Measurements from ENCODE around the gene RFPL3.

Gene RFPL3

GRCh38 chr22:32322986-32323385 lies 34.7 kb upstream of the RFPL3 start:
- TF ChIP-seq EZH2 (IDR thresholded peaks at IDR 0.05; ENCODE audit: borderline replicate concordance, low read depth, low read length, severe bottlenecking) (no peak), CTCF (IDR thresholded peaks at IDR 0.05; ENCODE audit: borderline replicate concordance, extremely low read depth, low read length, poor library complexity, severe bottlenecking) (no peak)

DNA sequence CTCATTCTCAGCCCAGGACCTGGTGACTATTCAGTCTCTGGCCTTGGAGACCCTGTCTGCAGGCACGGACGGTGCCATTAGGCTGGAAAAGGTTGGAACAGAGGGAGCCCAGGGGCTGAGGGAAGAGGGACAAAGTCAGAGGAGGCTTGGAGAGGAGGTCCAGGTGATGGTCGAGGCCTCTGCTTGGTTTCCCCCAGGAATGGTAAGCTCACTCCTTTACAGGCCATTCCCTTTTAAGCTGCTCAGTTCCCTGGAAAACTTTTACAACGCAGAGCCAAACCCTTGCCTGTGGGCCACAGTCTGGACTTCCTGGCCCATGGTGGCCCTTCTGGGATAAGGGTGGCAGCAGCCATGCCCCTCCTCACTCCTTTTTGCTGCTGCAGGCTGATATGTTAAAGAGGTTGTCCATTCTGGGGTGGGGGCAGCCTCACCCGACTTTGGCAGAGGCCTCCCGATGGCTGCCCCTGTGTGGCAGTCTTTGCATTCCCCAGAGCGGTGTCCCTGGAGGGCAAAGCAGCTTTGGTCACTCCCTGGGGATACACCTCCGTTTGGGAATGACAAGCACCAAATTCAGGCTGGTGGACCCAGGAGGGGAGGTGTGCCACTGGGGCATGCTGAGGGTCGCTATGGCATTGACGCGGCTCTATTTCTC lies 34.0 kb upstream of the RFPL3 start:
- H4K20me1 ChIP-seq (ENCODE audit: insufficient read depth, low read length), result no peaks in the 10 kb centered on the region
- no peak overlapping the region for H3K9ac ChIP-seq (ENCODE audit: low read depth, low read length)
- H3K79me2 ChIP-seq (ENCODE audit: insufficient read depth, low read length), result no peaks in the 10 kb centered on the region
- H3K4me1 ChIP-seq (ENCODE audit: insufficient read depth, low read length), result no peaks in the 10 kb centered on the region
- no peak overlapping the region for H2AFZ ChIP-seq (ENCODE audit: low read depth, low read length)
- H3K36me3 ChIP-seq (ENCODE audit: insufficient read depth, low read length), result no peaks in the 10 kb centered on the region
- H3K27me3 ChIP-seq (ENCODE audit: insufficient read depth, low read length, poor library complexity), result peaks cover 5% of the 10 kb centered on the region
- ATAC-seq (ENCODE audit: insufficient read depth, low read depth) (no peak), DNase-seq (no peak)
- H3K9me3 ChIP-seq (ENCODE audit: insufficient read depth, low read length, severe bottlenecking), result no peaks in the 10 kb centered on the region
- H3K4me2 ChIP-seq (ENCODE audit: insufficient read depth, low read length), result no peak overlapping the region
- H3K4me3 ChIP-seq (ENCODE audit: low read depth in 1 of 2, low read length in 2 of 2), result no peak overlapping the region
- no peak overlapping the region for H3K27ac ChIP-seq (ENCODE audit: low read length)
- no peak for TF ChIP-seq CTCF (IDR thresholded peaks at IDR 0.05; ENCODE audit: borderline replicate concordance, extremely low read depth, low read length, poor library complexity, severe bottlenecking)
- TF ChIP-seq EZH2 (IDR thresholded peaks at IDR 0.05; ENCODE audit: borderline replicate concordance, low read depth, low read length, severe bottlenecking), result no peak

More at GRCh38 chr22:32322986-32323385, 34.7 kb upstream of the RFPL3 start:
- DNase-seq, result no peak
- H3K27ac ChIP-seq (ENCODE audit: low read length), result no peak overlapping the region
- no peak overlapping the region for H3K4me3 ChIP-seq (ENCODE audit: low read depth in 1 of 2, low read length in 2 of 2)
- no peak for ATAC-seq (ENCODE audit: insufficient read depth, low read depth)
- H4K20me1 ChIP-seq (ENCODE audit: insufficient read depth, low read length), result no peaks in the 10 kb centered on the region
- H3K9ac ChIP-seq (ENCODE audit: low read depth, low read length), result no peak overlapping the region
- no peaks in the 10 kb centered on the region for H3K36me3 ChIP-seq (ENCODE audit: insufficient read depth, low read length)
- H3K79me2 ChIP-seq (ENCODE audit: insufficient read depth, low read length), result no peaks in the 10 kb centered on the region
- H3K4me1 ChIP-seq (ENCODE audit: insufficient read depth, low read length), result no peaks in the 10 kb centered on the region
- peaks cover 7% of the 10 kb centered on the region for H3K27me3 ChIP-seq (ENCODE audit: insufficient read depth, low read length, poor library complexity)
- H2AFZ ChIP-seq (ENCODE audit: low read depth, low read length), result no peak overlapping the region
- no peaks in the 10 kb centered on the region for H3K9me3 ChIP-seq (ENCODE audit: insufficient read depth, low read length, severe bottlenecking)
- no peak overlapping the region for H3K4me2 ChIP-seq (ENCODE audit: insufficient read depth, low read length)

DNA sequence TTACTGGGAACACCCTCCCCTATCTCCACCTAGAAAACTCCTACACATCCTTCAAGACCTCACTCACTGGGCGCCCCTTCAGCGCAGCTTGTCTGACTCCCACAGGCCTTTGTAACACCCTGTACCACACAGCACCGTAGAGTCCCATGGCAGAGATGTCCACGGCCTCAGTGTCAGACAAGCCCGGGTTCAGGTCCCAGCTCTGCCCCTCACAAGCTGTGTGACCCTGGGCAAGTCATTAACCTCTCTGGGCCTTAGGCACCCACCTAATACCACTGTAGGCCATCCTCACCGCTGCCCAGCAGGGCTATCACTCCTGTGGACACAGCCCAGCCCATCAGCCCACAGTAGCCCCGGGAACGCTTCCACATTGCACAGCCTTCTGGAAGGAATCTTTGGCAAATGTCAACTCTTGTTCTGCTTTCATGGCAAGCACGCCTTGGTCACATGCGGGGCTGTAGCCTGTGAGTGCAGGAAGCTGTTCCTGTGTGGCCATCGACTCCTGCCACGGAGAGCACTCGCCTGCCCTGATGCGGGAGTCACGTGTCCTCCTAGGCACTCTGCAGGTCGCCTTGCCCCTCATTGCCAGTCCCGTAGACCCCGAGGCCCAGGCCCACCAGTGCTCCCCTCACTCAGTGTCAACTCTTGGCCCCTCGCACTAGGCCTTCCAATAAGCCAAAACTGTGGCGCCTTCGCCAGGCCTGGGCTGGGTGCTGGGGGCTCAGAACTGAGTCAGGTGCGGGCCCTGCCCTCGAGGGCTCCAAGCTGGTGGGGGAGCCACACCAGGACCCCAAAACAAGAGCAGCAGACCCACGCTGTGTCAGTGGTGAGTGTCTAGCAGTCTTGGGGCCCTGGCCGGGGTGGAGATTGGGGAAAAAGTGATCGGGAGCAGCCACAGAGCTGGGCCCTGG lies 32.9 kb upstream of the RFPL3 start:
- ATAC-seq (ENCODE audit: insufficient read depth, low read depth), result no peak
- Histone ChIP-seq H3K4me1 (ENCODE audit: insufficient read depth, low read length) (no peaks in the 10 kb centered on the region), H3K36me3 (ENCODE audit: insufficient read depth, low read length) (no peaks in the 10 kb centered on the region), H3K27me3 (ENCODE audit: insufficient read depth, low read length, poor library complexity) (no peaks in the 10 kb centered on the region), H3K27ac (ENCODE audit: low read length) (no peak overlapping the region), H4K20me1 (ENCODE audit: insufficient read depth, low read length) (no peaks in the 10 kb centered on the region), H3K9ac (ENCODE audit: low read depth, low read length) (no peak overlapping the region), H3K4me2 (ENCODE audit: insufficient read depth, low read length) (no peak overlapping the region), H3K4me3 (ENCODE audit: low read depth in 1 of 2, low read length in 2 of 2) (no peak overlapping the region), H3K79me2 (ENCODE audit: insufficient read depth, low read length) (no peaks in the 10 kb centered on the region), H3K9me3 (ENCODE audit: insufficient read depth, low read length, severe bottlenecking) (no peaks in the 10 kb centered on the region), H2AFZ (ENCODE audit: low read depth, low read length) (no peak overlapping the region)
- TF ChIP-seq CTCF (IDR thresholded peaks at IDR 0.05; ENCODE audit: borderline replicate concordance, extremely low read depth, low read length, poor library complexity, severe bottlenecking), result no peak
- no peak for TF ChIP-seq EZH2 (IDR thresholded peaks at IDR 0.05; ENCODE audit: borderline replicate concordance, low read depth, low read length, severe bottlenecking)
- DNase-seq, result no peak

Measured in DND-41 (cell line).